ENCODE data around the gene ABI1. TPM values are rescaled to one million over a fixed set of nuclear protein-coding genes. Genes with fewer than 3 reads are reported as not detected.
"Not testable (repeated sequence)": the region's sequence is repeated elsewhere in the genome, so short reads cannot be mapped to it uniquely, and the experiment has no call there.

Gene ABI1
- total RNA-seq, 1 donor from 2014 or later = 45.5 TPM

DNA sequence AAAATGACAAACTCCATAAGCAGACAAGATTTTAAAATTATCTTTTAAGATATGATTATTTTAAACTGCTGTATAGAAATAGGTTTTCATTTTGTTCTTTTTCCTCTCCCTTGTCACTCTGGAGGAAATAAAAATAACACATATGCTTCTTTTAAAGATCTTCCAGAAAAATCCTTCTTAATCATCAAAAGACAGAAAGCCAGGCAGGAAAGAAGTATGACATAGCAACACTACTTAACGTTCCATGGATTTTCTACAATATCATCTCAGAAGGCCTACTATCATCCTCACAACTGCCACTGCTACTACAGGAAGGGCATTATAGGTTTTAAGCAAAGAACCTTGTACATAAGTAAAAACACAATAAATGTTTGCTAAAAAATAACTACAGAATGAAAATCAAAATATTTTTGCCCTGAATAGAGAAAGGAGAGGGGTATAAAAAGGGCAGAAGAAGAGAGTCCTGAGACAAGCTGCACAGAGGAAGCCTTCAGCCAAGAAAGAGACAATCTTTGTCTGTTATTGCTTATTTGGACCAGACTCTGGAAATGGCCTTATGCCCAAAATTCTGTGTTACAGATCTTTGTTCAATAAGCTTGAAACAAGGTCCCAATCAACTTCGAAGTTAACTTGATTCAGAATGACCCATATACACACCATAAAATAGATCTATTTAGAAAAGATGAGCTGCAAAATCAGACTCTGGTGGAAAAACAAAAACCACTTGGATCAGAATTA lies 67.8 kb downstream of the ABI1 start:
- H3K9me3 Mint-ChIP-seq = peaks cover 9% of the 10 kb centered on the region
- no peak overlapping the region for H3K27ac Mint-ChIP-seq
- H3K36me3 Mint-ChIP-seq = peaks cover 13% of the 10 kb centered on the region
- no peak overlapping the region for H3K4me3 Mint-ChIP-seq
- H3K4me1 Mint-ChIP-seq (ENCODE audit: unreplicated experiment) = no peaks in the 10 kb centered on the region
- no peak for DNase-seq (ENCODE audit: extremely low spot score, unreplicated experiment)
- no peak for TF ChIP-seq CTCF (conservative IDR thresholded peaks at IDR 0.05)
- H3K27me3 Mint-ChIP-seq = no peaks in the 10 kb centered on the region

GRCh38 chr10:26790221-26790995 lies 70.3 kb downstream of the ABI1 start:
- Mint-ChIP-seq H3K4me1 (ENCODE audit: unreplicated experiment) (no peaks in the 10 kb centered on the region), H3K27me3 (no peaks in the 10 kb centered on the region), H3K4me3 (no peak overlapping the region), H3K9me3 (peaks cover 4% of the 10 kb centered on the region), H3K36me3 (peaks cover 18% of the 10 kb centered on the region), H3K27ac (no peak overlapping the region)
- no peak for TF ChIP-seq CTCF (conservative IDR thresholded peaks at IDR 0.05)
- DNase-seq (ENCODE audit: extremely low spot score, unreplicated experiment) = no peak

- H3K27ac Mint-ChIP-seq; H3K4me1 Mint-ChIP-seq (ENCODE audit: unreplicated experiment); H3K9me3 Mint-ChIP-seq; DNase-seq (ENCODE audit: extremely low spot score, unreplicated experiment); H3K27me3 Mint-ChIP-seq; H3K4me3 Mint-ChIP-seq: not testable (repeated sequence)
- H3K36me3 Mint-ChIP-seq = peaks cover 18% of the 10 kb centered on the region
Measured at GRCh38 chr10:26789779-26790178, 71.0 kb downstream of the ABI1 start.

- H3K4me1 Mint-ChIP-seq (ENCODE audit: unreplicated experiment) = no peaks in the 10 kb centered on the region
- peaks cover 18% of the 10 kb centered on the region for H3K36me3 Mint-ChIP-seq
- no peak for TF ChIP-seq CTCF (conservative IDR thresholded peaks at IDR 0.05)
- H3K27ac Mint-ChIP-seq = no peak overlapping the region
- H3K4me3 Mint-ChIP-seq = no peak overlapping the region
- DNase-seq (ENCODE audit: extremely low spot score, unreplicated experiment) = no peak
- peaks cover 4% of the 10 kb centered on the region for H3K9me3 Mint-ChIP-seq
- H3K27me3 Mint-ChIP-seq = no peaks in the 10 kb centered on the region
Measured at GRCh38 chr10:26787362-26787761, 73.4 kb downstream of the ABI1 start.

DNA sequence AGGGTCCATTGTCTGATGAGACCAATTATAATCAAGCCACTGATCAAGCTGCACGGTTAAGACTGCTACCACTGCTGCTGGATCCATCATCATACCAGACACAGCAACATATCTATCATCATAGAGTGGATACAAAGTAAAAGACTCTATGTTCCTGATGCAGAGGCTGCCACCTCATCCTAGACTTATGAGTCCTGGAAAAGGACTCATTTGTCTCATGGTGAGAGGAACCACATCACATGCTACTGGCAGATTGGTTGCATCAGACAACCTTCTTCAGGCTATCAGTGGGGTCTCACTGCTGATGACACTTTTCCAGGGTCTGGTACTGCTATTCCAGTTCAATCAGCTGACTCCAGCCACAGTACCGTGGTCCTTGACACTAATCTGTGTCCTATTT lies 79.0 kb downstream of the ABI1 start:
- H3K27me3 Mint-ChIP-seq = no peaks in the 10 kb centered on the region
- no peaks in the 10 kb centered on the region for H3K9me3 Mint-ChIP-seq
- H3K36me3 Mint-ChIP-seq = peaks cover 4% of the 10 kb centered on the region
- H3K4me1 Mint-ChIP-seq (ENCODE audit: unreplicated experiment) = peaks cover 4% of the 10 kb centered on the region
- DNase-seq (ENCODE audit: extremely low spot score, unreplicated experiment) = no peak
- no peak overlapping the region for H3K4me3 Mint-ChIP-seq
- H3K27ac Mint-ChIP-seq = peak overlapping the region; percentile 59
- no peak for TF ChIP-seq CTCF (conservative IDR thresholded peaks at IDR 0.05)
